Fibroblast of upper back skin (primary cell): ENCODE measurements around the gene C15orf62.

Experiments used
- DNase-seq: peaks from one replicate; pipeline ENCODE4 v3.0.0-alpha.2; 2013

Gene C15orf62

GRCh38 chr15:40756938-40757337 is 12.8 kb upstream of the C15orf62 start:
- DNase-seq: no peak

GRCh38 chr15:40759961-40760360 is 9.8 kb upstream of the C15orf62 start:
- no peak for DNase-seq

- peak; percentile 69 for DNase-seq
These were observed 6.6 kb upstream of the C15orf62 start for GRCh38 chr15:40762919-40763800.

- DNase-seq: peak; percentile 43
These were observed 5.8 kb upstream of the C15orf62 start, which contains the start of gene GCHFR for GRCh38 chr15:40763801-40764628. GCHFR (plus strand) TSS chr15:40764068; CDS start chr15:40764181, 113 bp downstream.

GRCh38 chr15:40764629-40765103 is 5.1 kb upstream of the C15orf62 start:
- DNase-seq: no peak

- DNase-seq: peak; percentile 28
These were observed 3.5 kb upstream of the C15orf62 start for GRCh38 chr15:40766194-40766815.

GRCh38 chr15:40766906-40767837 is 2.6 kb upstream of the C15orf62 start:
- peak; percentile 19 for DNase-seq

- DNase-seq: no peak
These were observed 1.8 kb upstream of the C15orf62 start for GRCh38 chr15:40767838-40768500.

- DNase-seq: no peak
These were observed 1.1 kb upstream of the C15orf62 start for GRCh38 chr15:40768521-40769273.

- DNase-seq: no peak
These were observed 454 bp downstream of the C15orf62 start for GRCh38 chr15:40770147-40770721.

GRCh38 chr15:40771242-40771641 is 1.5 kb downstream of the C15orf62 start:
- DNase-seq: no peak

GRCh38 chr15:40772014-40772413 is 2.2 kb downstream of the C15orf62 start:
- no peak for DNase-seq

GRCh38 chr15:40773496-40773895 is 3.7 kb downstream of the C15orf62 start:
- no peak for DNase-seq

GRCh38 chr15:40773902-40774301 is 4.1 kb downstream of the C15orf62 start:
- no peak for DNase-seq

- DNase-seq: no peak
These were observed 5.2 kb downstream of the C15orf62 start for GRCh38 chr15:40775007-40775406.

GRCh38 chr15:40775740-40776536 is 6.2 kb downstream of the C15orf62 start:
- DNase-seq: no peak

- no peak for DNase-seq
These were observed 6.9 kb downstream of the C15orf62 start for GRCh38 chr15:40776537-40777141.

- no peak for DNase-seq
These were observed 12.9 kb downstream of the C15orf62 start for GRCh38 chr15:40782609-40783227.
